ENCODE measurements around the gene TM9SF2.

DNA sequence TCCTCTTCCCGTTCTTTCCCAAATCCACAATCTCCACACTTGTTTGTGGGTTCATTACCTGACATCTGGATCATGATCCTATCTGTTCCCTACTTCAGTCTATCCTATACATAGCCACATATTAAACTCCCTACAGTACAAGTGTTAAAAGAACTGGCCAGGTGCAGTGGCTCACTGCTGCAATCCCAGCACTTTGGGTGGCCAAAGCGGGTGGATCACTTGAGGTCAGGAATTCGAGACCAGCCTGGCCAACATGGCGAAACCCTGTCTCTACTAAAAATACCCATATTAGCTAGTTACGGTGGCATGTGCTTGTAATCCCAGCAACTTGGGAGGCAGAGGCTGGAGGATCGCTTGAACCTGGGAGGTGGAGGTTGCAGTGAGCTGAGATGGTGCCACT, 88.3 kb downstream of the TM9SF2 start:
- TF ChIP-seq, protein P1, sequence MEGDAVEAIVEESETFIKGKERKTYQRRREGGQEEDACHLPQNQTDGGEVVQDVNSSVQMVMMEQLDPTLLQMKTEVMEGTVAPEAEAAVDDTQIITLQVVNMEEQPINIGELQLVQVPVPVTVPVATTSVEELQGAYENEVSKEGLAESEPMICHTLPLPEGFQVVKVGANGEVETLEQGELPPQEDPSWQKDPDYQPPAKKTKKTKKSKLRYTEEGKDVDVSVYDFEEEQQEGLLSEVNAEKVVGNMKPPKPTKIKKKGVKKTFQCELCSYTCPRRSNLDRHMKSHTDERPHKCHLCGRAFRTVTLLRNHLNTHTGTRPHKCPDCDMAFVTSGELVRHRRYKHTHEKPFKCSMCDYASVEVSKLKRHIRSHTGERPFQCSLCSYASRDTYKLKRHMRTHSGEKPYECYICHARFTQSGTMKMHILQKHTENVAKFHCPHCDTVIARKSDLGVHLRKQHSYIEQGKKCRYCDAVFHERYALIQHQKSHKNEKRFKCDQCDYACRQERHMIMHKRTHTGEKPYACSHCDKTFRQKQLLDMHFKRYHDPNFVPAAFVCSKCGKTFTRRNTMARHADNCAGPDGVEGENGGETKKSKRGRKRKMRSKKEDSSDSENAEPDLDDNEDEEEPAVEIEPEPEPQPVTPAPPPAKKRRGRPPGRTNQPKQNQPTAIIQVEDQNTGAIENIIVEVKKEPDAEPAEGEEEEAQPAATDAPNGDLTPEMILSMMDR (IDR thresholded peaks at IDR 0.05; ENCODE audit: low read length) = no peak
- no peak for TF ChIP-seq EZH2 (IDR thresholded peaks at IDR 0.05; ENCODE audit: borderline replicate concordance, low read length)

Measured in OCI-LY1 (cell line).